HG03575 (cell line): ENCODE results near the gene PAPPA.

Experiments used
- ATAC-seq: cut with Tn5 transposase; IDR thresholded peaks from one replicate; pipeline ENCODE4 v1.9.1; 2021; ENCODE audit not compliant: unreplicated experiment, insufficient number of reproducible peaks, low FRiP score; ENCODE audit errors: extremely low read depth

PAPPA gene

DNA sequence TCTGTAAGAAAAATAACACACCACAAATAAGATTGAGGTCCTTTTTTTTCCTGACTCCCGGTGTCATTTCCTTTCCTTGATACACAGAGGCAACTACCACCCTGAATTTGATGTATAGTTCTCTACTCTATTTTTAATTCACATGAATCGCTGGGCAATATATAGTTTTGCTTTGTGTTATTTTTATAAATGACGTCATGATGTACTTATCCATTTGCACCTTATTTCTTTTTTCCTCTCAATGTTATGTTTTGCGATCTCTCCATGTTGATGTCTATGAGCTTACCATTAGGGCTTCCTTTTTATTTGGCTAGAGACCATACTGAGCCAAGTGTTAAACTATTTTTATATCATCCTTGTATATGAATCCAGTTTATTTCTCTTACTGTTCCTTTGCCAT lies 175.9 kb downstream of the PAPPA start:
- ATAC-seq: no peak

DNA sequence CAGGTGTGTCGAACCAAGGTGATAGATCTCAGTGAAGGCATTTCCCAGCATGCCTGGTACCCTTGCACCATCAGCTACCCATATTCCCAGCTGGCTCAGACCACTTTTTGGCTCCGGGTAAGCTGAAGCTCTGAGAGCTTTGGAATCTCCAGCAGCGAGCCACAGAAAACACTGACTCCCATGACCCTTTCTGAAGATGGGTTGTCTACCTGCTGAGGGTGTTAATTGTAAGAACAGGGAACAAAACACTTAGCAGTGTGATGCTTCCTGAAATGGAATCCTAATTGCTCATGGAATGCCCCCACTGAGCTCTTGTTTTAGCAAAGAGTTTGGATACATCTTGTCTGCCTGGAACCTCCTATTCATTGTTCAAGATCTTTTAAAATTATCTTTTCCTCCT lies 177.7 kb downstream of the PAPPA start:
- ATAC-seq: no peak

DNA sequence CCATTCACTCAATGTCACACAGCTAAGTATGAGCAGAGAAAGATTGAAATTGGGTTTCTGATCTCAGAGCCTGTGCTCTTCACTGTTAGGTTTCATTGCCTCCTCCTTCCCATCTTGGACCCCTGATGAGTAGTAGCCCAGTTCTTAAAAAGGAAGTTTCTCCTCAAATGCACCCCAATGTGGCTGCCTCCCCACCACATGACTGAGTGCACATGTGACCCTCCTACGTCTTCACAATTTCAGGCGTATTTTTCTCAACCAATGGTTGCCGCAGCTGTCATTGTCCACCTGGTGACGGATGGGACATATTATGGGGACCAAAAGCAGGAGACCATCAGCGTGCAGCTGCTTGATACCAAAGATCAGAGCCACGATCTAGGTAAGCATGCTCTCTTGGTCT lies 178.5 kb downstream of the PAPPA start:
- ATAC-seq: no peak

DNA sequence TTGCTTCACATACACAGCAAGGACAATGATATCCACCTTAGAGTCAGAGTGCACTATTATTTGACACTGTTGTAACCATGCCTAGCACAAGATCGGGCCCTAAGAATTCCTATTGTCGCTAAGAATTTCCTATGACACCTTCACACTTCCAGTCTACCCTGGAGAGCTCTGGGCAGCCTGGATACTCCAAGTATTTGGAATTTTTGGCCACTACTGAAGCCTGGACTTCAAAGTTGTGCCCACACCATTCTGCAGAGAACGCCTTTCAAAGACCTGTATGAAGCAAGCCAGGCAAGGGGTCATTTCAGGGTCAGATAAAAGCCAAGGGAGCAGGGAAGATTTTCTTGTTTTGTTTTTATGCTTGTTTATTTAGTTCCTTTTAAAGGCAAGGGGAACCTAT lies 179.7 kb downstream of the PAPPA start:
- no peak for ATAC-seq

DNA sequence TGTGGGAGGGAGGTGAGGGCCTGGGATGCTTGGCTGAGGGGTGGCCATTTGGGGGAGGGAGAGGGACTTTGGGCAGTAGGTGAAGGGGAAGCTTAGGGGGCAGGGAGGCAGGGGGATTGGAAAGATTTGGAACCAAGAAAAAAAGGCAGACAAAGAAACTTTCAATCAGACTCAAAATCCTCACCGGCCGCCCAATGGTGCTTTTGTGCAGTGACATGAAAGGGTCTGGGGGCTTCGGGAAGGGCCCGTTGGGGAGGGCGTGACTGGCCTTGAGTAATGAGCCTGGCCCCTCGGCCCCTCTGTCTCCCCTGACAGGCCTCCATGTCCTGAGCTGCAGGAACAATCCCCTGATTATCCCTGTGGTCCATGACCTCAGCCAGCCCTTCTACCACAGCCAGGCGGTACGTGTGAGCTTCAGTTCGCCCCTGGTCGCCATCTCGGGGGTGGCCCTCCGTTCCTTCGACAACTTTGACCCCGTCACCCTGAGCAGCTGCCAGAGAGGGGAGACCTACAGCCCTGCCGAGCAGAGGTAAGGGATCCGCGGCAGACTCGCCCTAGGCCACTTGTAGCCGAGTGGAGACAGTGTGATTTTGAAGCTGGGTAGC lies 181.1 kb downstream of the PAPPA start:
- ATAC-seq: no peak

- no peak for ATAC-seq
Measured at GRCh38 chr9:116335392-116335791, 181.8 kb downstream of the PAPPA start.

GRCh38 chr9:116336133-116336862 lies 182.7 kb downstream of the PAPPA start:
- ATAC-seq: no peak

DNA sequence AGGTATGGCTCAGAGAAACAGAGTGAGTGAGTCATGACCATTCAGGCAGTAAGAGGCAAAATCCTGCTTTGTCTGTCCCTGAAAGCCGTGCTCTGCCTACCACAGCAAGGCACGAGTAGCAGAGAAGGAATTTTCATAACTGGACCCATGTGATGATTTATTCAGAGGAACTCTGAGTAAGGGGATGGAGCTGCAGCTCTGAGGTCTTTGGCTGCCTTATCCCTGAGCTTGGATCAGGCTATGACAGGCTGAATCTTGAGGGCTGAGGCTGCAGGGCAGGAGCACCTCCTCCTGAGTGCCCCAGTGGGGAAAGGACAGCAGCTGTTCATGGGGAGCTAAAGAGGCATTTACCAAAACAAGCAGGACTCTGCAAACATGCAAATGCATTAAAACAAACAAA lies 183.4 kb downstream of the PAPPA start:
- no peak for ATAC-seq

GRCh38 chr9:116340270-116340669 lies 186.7 kb downstream of the PAPPA start:
- no peak for ATAC-seq

DNA sequence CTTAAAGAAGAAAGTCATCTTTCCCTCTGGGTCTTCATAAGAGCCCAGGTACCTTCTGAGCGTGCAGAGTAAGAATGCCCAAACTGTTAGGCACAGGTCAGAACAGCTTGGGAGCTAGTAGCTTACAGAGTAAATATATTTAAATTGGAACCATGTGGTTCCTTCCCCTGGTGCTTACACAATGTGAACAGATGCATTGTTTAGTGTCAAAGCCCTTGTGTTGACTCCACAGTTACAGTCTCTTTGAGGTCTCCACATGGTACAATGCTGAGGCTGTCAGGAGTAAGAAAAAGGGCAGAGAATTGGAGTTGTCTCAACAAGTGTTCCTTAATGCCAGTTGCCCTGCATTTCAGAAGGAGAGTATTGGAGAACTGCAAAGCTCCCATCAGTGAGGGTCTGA lies 188.5 kb downstream of the PAPPA start:
- ATAC-seq: no peak

- ATAC-seq: no peak
Measured at GRCh38 chr9:116342941-116343340, 189.3 kb downstream of the PAPPA start.

DNA sequence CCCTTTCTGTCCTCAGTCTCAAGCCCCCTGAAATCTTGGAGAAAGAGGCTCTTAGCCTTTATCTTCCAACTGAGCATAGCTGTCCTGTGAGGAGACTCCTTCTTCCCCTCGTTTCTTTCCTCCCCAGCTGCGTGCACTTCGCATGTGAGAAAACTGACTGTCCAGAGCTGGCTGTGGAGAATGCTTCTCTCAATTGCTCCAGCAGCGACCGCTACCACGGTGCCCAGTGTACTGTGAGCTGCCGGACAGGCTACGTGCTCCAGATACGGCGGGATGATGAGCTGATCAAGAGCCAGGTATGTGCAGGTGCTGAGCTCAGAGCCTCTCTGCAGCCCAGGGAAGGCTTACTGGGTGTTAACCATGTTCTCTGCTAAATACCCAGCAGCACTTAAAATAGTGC lies 190.8 kb downstream of the PAPPA start:
- ATAC-seq: no peak

DNA sequence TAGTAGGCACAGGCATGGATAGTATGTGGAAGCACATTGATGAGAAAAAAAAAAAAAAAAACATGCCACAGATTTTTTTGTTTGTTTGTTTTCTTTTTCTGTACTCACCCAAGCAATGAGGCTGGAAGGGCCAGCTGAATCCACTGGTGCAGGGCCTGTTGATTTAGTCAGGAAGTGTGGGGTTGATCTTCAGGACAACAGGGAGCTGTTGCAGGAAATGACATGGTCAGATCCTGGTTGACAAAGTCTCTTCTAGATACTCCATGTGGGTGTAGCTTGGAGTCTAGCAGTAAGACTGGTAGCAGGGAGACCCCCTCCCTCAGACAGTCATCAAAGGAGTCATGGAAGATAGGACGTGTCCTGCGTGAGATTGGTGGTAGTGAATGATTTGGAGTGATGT lies 191.8 kb downstream of the PAPPA start:
- ATAC-seq: no peak

DNA sequence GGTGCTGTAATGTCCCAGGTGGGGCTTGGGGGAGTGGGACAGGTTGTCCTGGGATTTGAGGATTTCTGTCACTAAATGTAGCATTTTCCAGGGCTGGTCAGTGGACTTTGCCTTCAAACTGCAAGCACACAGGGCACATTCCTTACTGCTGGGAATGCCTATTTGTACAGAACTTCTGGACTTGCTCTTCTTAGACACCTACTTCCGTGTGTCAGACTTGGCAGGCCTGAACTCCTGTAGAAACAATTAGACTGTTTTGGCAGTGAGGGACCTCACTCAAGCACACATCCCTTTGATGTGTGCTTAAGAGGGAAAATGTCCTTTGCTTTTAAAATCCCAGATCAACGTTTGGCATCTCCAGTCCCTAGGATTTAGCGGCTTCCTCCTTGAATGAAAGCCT lies 192.2 kb downstream of the PAPPA start:
- ATAC-seq: no peak

- ATAC-seq: no peak
Measured at GRCh38 chr9:116349684-116350083, 196.1 kb downstream of the PAPPA start.

GRCh38 chr9:116350213-116350612 lies 196.6 kb downstream of the PAPPA start:
- ATAC-seq: no peak

- no peak for ATAC-seq
Measured at GRCh38 chr9:116352958-116353357, 199.4 kb downstream of the PAPPA start.

GRCh38 chr9:116355153-116355921 lies 201.7 kb downstream of the PAPPA start:
- no peak for ATAC-seq

- no peak for ATAC-seq
Measured at GRCh38 chr9:116358251-116358650, 204.7 kb downstream of the PAPPA start.

DNA sequence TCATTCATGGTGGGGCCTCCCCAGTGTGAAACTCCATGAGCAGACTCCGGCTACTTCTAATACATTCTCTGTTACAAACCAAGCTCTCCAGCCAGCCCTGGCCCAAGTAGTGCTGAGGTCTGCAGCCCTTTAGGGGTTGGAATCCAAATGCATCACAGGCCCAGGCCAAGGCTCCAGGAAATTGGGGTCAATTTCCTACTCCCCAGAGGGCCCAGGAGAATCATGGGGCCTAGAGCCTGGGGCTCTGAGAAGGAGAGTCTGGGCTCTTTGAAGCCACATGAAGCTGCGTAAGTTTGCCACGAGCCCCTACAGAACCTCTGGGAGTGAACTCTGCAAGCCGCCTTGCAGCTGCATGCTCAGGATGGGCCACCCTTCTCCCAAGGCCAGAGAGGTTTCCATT lies 206.4 kb downstream of the PAPPA start:
- no peak for ATAC-seq
